Measurements from ENCODE around the gene TEX264.

- TF ChIP-seq CTCF (IDR thresholded peaks at IDR 0.05) (no peak), POLR2A (IDR thresholded peaks at IDR 0.05) (no peak)
Measured at GRCh38 chr3:51637144-51637940, 33.7 kb upstream of the TEX264 start.
